Transverse colon (tissue), 4 donors: Measurements from ENCODE around the gene HSBP1. TPM values are rescaled to one million over a fixed set of nuclear protein-coding genes. Genes with fewer than 3 reads are reported as not detected.

ENCODE experiments used
- DNase-seq: peaks from one replicate; pipeline ENCODE4 v3.0.0-alpha.2; 2019
- H3K27ac ChIP-seq, 4 donors: fragments of 200-600 bp; sonication (generic); 2 replicates each; pipeline ENCODE4 v1.5.1; 2016 to 2018; ENCODE audit warnings: inconsistent platforms in 4 of 4
- H3K27me3 ChIP-seq: fragments of 200-600 bp; sonication (generic); 2 replicates; pipeline ENCODE4 v1.5.1; 2017; ENCODE audit warnings: inconsistent platforms
- H3K36me3 ChIP-seq, 4 donors: fragments of 200-600 bp; sonication (generic); 2 replicates each; pipeline ENCODE4 v1.5.1; 2017 to 2019; ENCODE audit warnings: inconsistent platforms in 4 of 4
- H3K4me1 ChIP-seq, 4 donors: fragments of 200-600 bp; sonication (generic); 2 replicates each; pipeline ENCODE4 v1.5.1; 2017 to 2020; ENCODE audit warnings: inconsistent platforms in 4 of 4
- H3K4me3 ChIP-seq, 4 donors: fragments of 200-600 bp; sonication (generic); 1 replicate in 1 of 4; 2 replicates in 3 of 4; pipeline versions ENCODE4 v1.5.1 to v1.6.1; 2017 to 2019; ENCODE audit warnings: inconsistent platforms in 4 of 4
- H3K9me3 ChIP-seq, 2 donors: fragments of 200-600 bp; sonication (generic); 2 replicates each; pipeline ENCODE4 v1.5.1; 2017 to 2019; ENCODE audit warnings: inconsistent platforms in 2 of 2
- CTCF ChIP-seq, 5 experiments: fragments of 200-600 bp in 3 of 5; fragments of 450-650 bp in 2 of 5; sonication (generic) in 3 of 5; IDR thresholded peaks; 1 replicate in 2 of 5; 2 replicates in 3 of 5; pipeline ENCODE4 v1.5.1; 2016 to 2017; ENCODE audit warnings: antibody characterized with exemption in 5 of 5, inconsistent platforms in 3 of 5, mild to moderate bottlenecking in 2 of 5, moderate library complexity in 1 of 5
- EP300 ChIP-seq: sonication (generic); formaldehyde crosslinking; IDR thresholded peaks from one replicate; pipeline ENCODE4 v1.6.1; 2017; ENCODE audit warnings: antibody characterized with exemption, low read depth
- POLR2A ChIP-seq: fragments of 450-650 bp; IDR thresholded peaks from one replicate; pipeline ENCODE4 v1.6.1; 2016; ENCODE audit warnings: antibody characterized with exemption, mild to moderate bottlenecking, moderate library complexity
- POLR2AphosphoS5 ChIP-seq, 3 donors: sonication (generic); formaldehyde crosslinking; IDR thresholded peaks; one replicate each; pipeline ENCODE4 v1.6.1; 2016; ENCODE audit warnings: antibody characterized with exemption in 3 of 3
- WGBS, 2 donors: methylation state at CpG; one replicate each; pipeline ENCODE4 v1.1.5; 2018; ENCODE audit warnings: low coverage in 1 of 2; 5-methylcytosine and 5-hydroxymethylcytosine counted together
- in situ Hi-C, 4 donors: fragments of 200-750 bp; cut with MboI; loops; one replicate each; pipeline versions ENCODE4 v1.15.0 to v1.15.1; 2017; ENCODE audit warnings: low sequenced_read_pairs in 3 of 4, low pct_ligation_motif_present in 1 of 4, low pct_unique_long_range_greater_than_20kb in 1 of 4
- intact Hi-C: fragments of 100-400 bp; cut with DNase I; formaldehyde crosslinking; loops from one replicate; pipeline ENCODE4 v1.15.1; 2023; ENCODE audit warnings: low total_unique reads
- total RNA-seq, 4 donors: library from RNA; depleted of rRNA; stranded (reverse); fragments of >200 nt; gene quantifications; one replicate each; pipeline ENCODE4 v1.1.0, GENCODE V29; 2016

HSBP1 gene
- total RNA-seq, 4 donors from 2014 or later, result 3.4 to 14.0 (median 10.8) TPM

GRCh38 chr16:83808573-83809014 lies 816 bp downstream of the HSBP1 start:
- Histone ChIP-seq H3K36me3 (no peaks in the 10 kb centered on the region), H3K4me1 (peaks cover 8 to 38% (median 12%) of the 10 kb centered on the region in 4 donors), H3K27me3 (no peaks in the 10 kb centered on the region), H3K27ac (peak overlapping the region; percentile 87 to 95 (median 90)), H3K9me3 (no peaks in the 10 kb centered on the region), H3K4me3 (peak overlapping the region; percentile 78 to 100 (median 94))
- intact Hi-C loops, result no loop called here
- TF ChIP-seq POLR2A, result no peak
- no peak for TF ChIP-seq CTCF (IDR thresholded peaks at IDR 0.05)
- TF ChIP-seq EP300, result no peak
- no peak for TF ChIP-seq POLR2AphosphoS5 (IDR thresholded peaks at IDR 0.05)
- no peak for DNase-seq
- WGBS, 2 donors, result 0 to 19% methylated on average over 1 to 11 of the region's 11 CpGs
- in situ Hi-C loops, result loop anchor here in 3 of 4 donors (25.0 kb wide), 2 partner anchors 254 to 379 kb away; partner anchors contain the start of genes ADAD2 (in 1 of the 3) and TAF1C (in 1 of the 3)

- in situ Hi-C loops (loop anchor here in 3 of 4 donors (25.0 kb wide), 2 partner anchors 253 to 378 kb away; partner anchors contain the start of genes ADAD2 (in 1 of the 3) and TAF1C (in 1 of the 3)), intact Hi-C loops (no loop called here)
- no peaks in the 10 kb centered on the region for H3K36me3 ChIP-seq
- 88 to 91% methylated on average over 7 to 13 of the region's 13 CpGs for WGBS, 2 donors
- DNase-seq, result no peak
- no peaks in the 10 kb centered on the region for H3K27me3 ChIP-seq
- H3K27ac ChIP-seq, result peak overlapping the region in 2 of 4 donors; percentile 88 to 95
- peaks cover 11 to 40% (median 16%) of the 10 kb centered on the region in 4 donors for H3K4me1 ChIP-seq
- peak overlapping the region in 3 of 4 donors; percentile 78 to 100 (median 98) for H3K4me3 ChIP-seq
- TF ChIP-seq EP300, result no peak
- TF ChIP-seq CTCF (IDR thresholded peaks at IDR 0.05), result no peak
- TF ChIP-seq POLR2AphosphoS5 (IDR thresholded peaks at IDR 0.05), result no peak
- TF ChIP-seq POLR2A, result no peak
- H3K9me3 ChIP-seq, result no peaks in the 10 kb centered on the region
These were observed 1.3 kb downstream of the HSBP1 start for GRCh38 chr16:83809092-83809491.

- intact Hi-C loops, result no loop called here
- TF ChIP-seq POLR2AphosphoS5 (IDR thresholded peaks at IDR 0.05) (no peak), EP300 (no peak), CTCF (IDR thresholded peaks at IDR 0.05) (no peak), POLR2A (no peak)
- no peak overlapping the region for H3K4me3 ChIP-seq
- WGBS, 2 donors, result 60 to 93% methylated on average over 1 of the region's 1 CpG
- H3K9me3 ChIP-seq, result no peaks in the 10 kb centered on the region
- no peaks in the 10 kb centered on the region for H3K27me3 ChIP-seq
- no peaks in the 10 kb centered on the region for H3K36me3 ChIP-seq
- H3K27ac ChIP-seq, result no peak overlapping the region
- in situ Hi-C loops, result loop anchor here in 3 of 4 donors (25.0 kb wide), 2 partner anchors 251 to 376 kb away; partner anchors contain the start of genes ADAD2 (in 1 of the 3) and TAF1C (in 1 of the 3)
- no peak for DNase-seq
- peaks cover 16 to 47% (median 23%) of the 10 kb centered on the region in 4 donors for H3K4me1 ChIP-seq
These were observed 3.1 kb downstream of the HSBP1 start for GRCh38 chr16:83810901-83811300.

GRCh38 chr16:83813823-83814658 lies 6.3 kb downstream of the HSBP1 start:
- H3K27me3 ChIP-seq, result no peaks in the 10 kb centered on the region
- peak in 1 of 3 donors; percentile 5 for TF ChIP-seq POLR2AphosphoS5 (IDR thresholded peaks at IDR 0.05)
- TF ChIP-seq CTCF (IDR thresholded peaks at IDR 0.05), result no peak
- DNase-seq, result peak; percentile 52
- peak overlapping the region; percentile 45 to 67 (median 60) for H3K27ac ChIP-seq
- H3K36me3 ChIP-seq, result no peaks in the 10 kb centered on the region
- 23 to 57% methylated on average over 8 to 13 of the region's 13 CpGs for WGBS, 2 donors
- H3K4me1 ChIP-seq, result peaks cover 9 to 40% (median 20%) of the 10 kb centered on the region in 4 donors
- in situ Hi-C loops (loop anchor here in 3 of 4 donors (25.0 kb wide), 2 partner anchors 248 to 373 kb away; partner anchors contain the start of genes ADAD2 (in 1 of the 3) and TAF1C (in 1 of the 3)), intact Hi-C loops (no loop called here)
- H3K9me3 ChIP-seq, result no peaks in the 10 kb centered on the region
- H3K4me3 ChIP-seq, result peak overlapping the region in 1 of 4 donors; percentile 6
